HepG2 (cell line): ENCODE data around the gene IQCC. TPM values are rescaled to one million over a fixed set of nuclear protein-coding genes. Genes with fewer than 3 reads are reported as not detected.

Experiments used
- ARHGAP35 ChIP-seq: sonication (generic); formaldehyde crosslinking; IDR thresholded peaks from 2 replicates; pipeline ENCODE4 v1.9.0; 2022; ENCODE audit warnings: mild to moderate bottlenecking, inconsistent platforms, moderate library complexity, missing genetic modification reagents, borderline replicate concordance
- BRD4 ChIP-seq: sonication (generic); formaldehyde crosslinking; IDR thresholded peaks from 2 replicates; pipeline ENCODE4 v1.4.0; 2020; ENCODE audit warnings: missing genetic modification reagents
- CBX1 ChIP-seq: IDR thresholded peaks from one replicate; pipeline ENCODE4 v1.6.1; 2016; ENCODE audit warnings: antibody characterized with exemption, low read depth
- HIC2 ChIP-seq: sonication (generic); formaldehyde crosslinking; IDR thresholded peaks from 2 replicates; pipeline ENCODE4 v1.9.0; 2022; ENCODE audit warnings: low read depth, missing genetic modification reagents
- HOXA9 ChIP-seq: sonication (generic); formaldehyde crosslinking; IDR thresholded peaks from 2 replicates; pipeline ENCODE4 v1.8.1; 2022; ENCODE audit warnings: missing genetic modification reagents, mild to moderate bottlenecking, moderate library complexity, borderline replicate concordance
- IKZF1 ChIP-seq: fragments of 450-650 bp; IDR thresholded peaks from 2 replicates; pipeline ENCODE4 v1.7.1; 2016
- JUNB ChIP-seq: sonication (generic); formaldehyde crosslinking; IDR thresholded peaks from 2 replicates; pipeline ENCODE4 v1.8.0; 2022; ENCODE audit warnings: missing genetic modification reagents, mild to moderate bottlenecking, borderline replicate concordance
- NAIF1 ChIP-seq: sonication (generic); formaldehyde crosslinking; IDR thresholded peaks from 2 replicates; pipeline ENCODE4 v1.5.0; 2020; ENCODE audit warnings: mild to moderate bottlenecking, missing genetic modification reagents, borderline replicate concordance
- NCOA1 ChIP-seq: sonication (generic); formaldehyde crosslinking; IDR thresholded peaks from 2 replicates; pipeline ENCODE4 v1.9.0; 2021; ENCODE audit warnings: missing genetic modification reagents
- NR2F2 ChIP-seq: IDR thresholded peaks from 2 replicates; pipeline ENCODE4 v1.6.1; 2012; ENCODE audit warnings: low read depth, inconsistent platforms, borderline replicate concordance
- RAD21 ChIP-seq: fragments of 450-650 bp; formaldehyde crosslinking; IDR thresholded peaks from 2 replicates; pipeline ENCODE4 v1.5.0; 2020; ENCODE audit warnings: mild to moderate bottlenecking
- SAP130 ChIP-seq: IDR thresholded peaks from 2 replicates; pipeline ENCODE4 v1.6.1; 2016; ENCODE audit warnings: low read depth
- TEAD2 ChIP-seq: sonication (generic); formaldehyde crosslinking; IDR thresholded peaks from 2 replicates; pipeline ENCODE4 v1.9.0; 2021; ENCODE audit warnings: missing genetic modification reagents
- TMF1 ChIP-seq: sonication (generic); formaldehyde crosslinking; IDR thresholded peaks from 2 replicates; pipeline ENCODE4 v1.8.1; 2022; ENCODE audit warnings: low read depth, missing genetic modification reagents
- TOPORS ChIP-seq: sonication (generic); formaldehyde crosslinking; IDR thresholded peaks from 2 replicates; pipeline ENCODE4 v1.8.0; 2023; ENCODE audit warnings: mild to moderate bottlenecking, missing genetic modification reagents
- ZBTB46 ChIP-seq: sonication (generic); formaldehyde crosslinking; IDR thresholded peaks from 2 replicates; pipeline ENCODE4 v1.4.0; 2020; ENCODE audit warnings: mild to moderate bottlenecking, missing genetic modification reagents, borderline replicate concordance
- ZNF362 ChIP-seq: sonication (generic); formaldehyde crosslinking; IDR thresholded peaks from 2 replicates; pipeline ENCODE4 v1.4.0; 2020; ENCODE audit warnings: missing genetic modification reagents, mild to moderate bottlenecking, borderline replicate concordance
- ZNF569 ChIP-seq: sonication (generic); formaldehyde crosslinking; IDR thresholded peaks from 2 replicates; pipeline ENCODE4 v1.5.0; 2020; ENCODE audit warnings: mild to moderate bottlenecking, missing genetic modification reagents, moderate library complexity, borderline replicate concordance
- ZNF710 ChIP-seq: sonication (generic); formaldehyde crosslinking; IDR thresholded peaks from 2 replicates; pipeline ENCODE4 v1.5.0; 2020; ENCODE audit warnings: mild to moderate bottlenecking, missing genetic modification reagents, borderline replicate concordance
- ZNF800 ChIP-seq: sonication (generic); formaldehyde crosslinking; IDR thresholded peaks from 2 replicates; pipeline ENCODE4 v1.4.0; 2020; ENCODE audit warnings: missing genetic modification reagents
- ZNF839 ChIP-seq: sonication (generic); formaldehyde crosslinking; IDR thresholded peaks from 2 replicates; pipeline ENCODE4 v1.4.0; 2020; ENCODE audit warnings: missing genetic modification reagents, mild to moderate bottlenecking, borderline replicate concordance
- polyA plus RNA-seq, 8 experiments: library from polyadenylated mRNA; depleted of rRNA in 3 of 8; stranded (reverse) in 7 of 8; unstranded in 1 of 8; fragments of >200 nt; fragmentation: Illumina TruSeq in 4 of 8; extraction: Trizol in 4 of 8; gene quantifications; 2 replicates each; pipeline versions ENCODE4 v1.2.1 to v1.2.3, GENCODE V29; 2011 to 2016; ENCODE audit warnings: low read depth in 4 of 8, missing spikeins in 1 of 8, mixed read lengths in 1 of 8; ENCODE audit not compliant: insufficient read depth in 1 of 8
- total RNA-seq, 5 experiments: library from RNA; depleted of rRNA; stranded (reverse); fragments of >200 nt; fragmentation: Illumina TruSeq; extraction: Trizol; gene quantifications; 2 replicates each; pipeline ENCODE4 v1.2.3, GENCODE V29; 2016; ENCODE audit warnings: low read depth in 1 of 5

IQCC gene
- total and polyA plus RNA-seq, 2 of the 13 experiments (the other 11 are each of a cell fraction or from before 2014, with no cell fraction given), result 1.7 to 3.0 TPM

GRCh38 chr1:32241001-32241763, 35.7 kb downstream of the IQCC start (continued):
- TF ChIP-seq ZNF362 (CRISPR knock-in tag), result no peak
- TF ChIP-seq TEAD2 (CRISPR knock-in tag), result no peak
- peak; percentile 54 for TF ChIP-seq HIC2
- no peak for TF ChIP-seq IKZF1
- no peak for TF ChIP-seq ZBTB46 (CRISPR knock-in tag)
- TF ChIP-seq ARHGAP35 (CRISPR knock-in tag), result no peak
- TF ChIP-seq ZNF839 (CRISPR knock-in tag), result no peak
- TF ChIP-seq HOXA9 (CRISPR knock-in tag), result no peak
- no peak for TF ChIP-seq RAD21 (CRISPR knock-in tag)
- no peak for TF ChIP-seq TMF1 (CRISPR knock-in tag)
- TF ChIP-seq NR2F2, result no peak
- TF ChIP-seq NAIF1, result peak; percentile 58; the same call in 1 of the 2 replicates
- TF ChIP-seq TOPORS (CRISPR knock-in tag), result no peak
- no peak for TF ChIP-seq ZNF710 (CRISPR knock-in tag)
- no peak for TF ChIP-seq ZNF569 (CRISPR knock-in tag)
- TF ChIP-seq JUNB (CRISPR knock-in tag), result no peak
- peak; percentile 41 for TF ChIP-seq SAP130 (CRISPR knock-in tag)
- TF ChIP-seq NCOA1 (CRISPR knock-in tag), result no peak
- peak; percentile 38 for TF ChIP-seq CBX1
- TF ChIP-seq BRD4, result no peak; the same call in 1 of the 2 replicates
- TF ChIP-seq ZNF800 (CRISPR knock-in tag), result peak; percentile 76; the same call in 1 of the 2 replicates
